A673 (cell line): ENCODE results near the gene SATB2. TPM values are rescaled to one million over a fixed set of nuclear protein-coding genes. Genes with fewer than 3 reads are reported as not detected.
A peak's percentile ranks its signal among the peaks of the same experiment; 100 is the strongest.

Source experiments
- BruUV-seq: library from RNA; stranded (reverse); fragments of 400-500 nt; replicated peaks from 2 replicates; lab custom pipeline; 2021; lab: Mats Ljungman, UMichigan
- CTCF ChIA-PET: fragments of 300-600 bp; sonication (Branson Sonifier 250); formaldehyde crosslinking; loops from one replicate; lab custom pipeline; 2022; ENCODE audit warnings: antibody characterized with exemption; lab: Charles Lee
- POLR2A ChIA-PET: fragments of 300-600 bp; sonication (Branson Sonifier 250); formaldehyde crosslinking; loops from one replicate; lab custom pipeline; 2022; ENCODE audit warnings: antibody characterized with exemption; ENCODE audit not compliant: low non-redundant PET; lab: Charles Lee
- DNase-seq: peaks from one replicate; pipeline ENCODE4 v3.0.0-alpha.2; 2015; ENCODE audit warnings: low spot score
- H3K27ac ChIP-seq: fragments of 200-600 bp; sonication (generic); 2 replicates; pipeline ENCODE4 v1.5.1; 2016; ENCODE audit warnings: mixed run types, low read depth, mild to moderate bottlenecking, mixed read lengths, antibody characterized with exemption, low read length; ENCODE audit not compliant: poor library complexity, severe bottlenecking
- H3K27me3 ChIP-seq: fragments of 200-600 bp; sonication (generic); replicated peaks from 2 replicates; pipeline ENCODE4 v1.6.1; 2017; ENCODE audit warnings: mixed run types, low read depth, mild to moderate bottlenecking, mixed read lengths, antibody characterized with exemption, low read length; ENCODE audit not compliant: insufficient read depth, poor library complexity
- H3K36me3 ChIP-seq: fragments of 200-600 bp; sonication (generic); 2 replicates; pipeline ENCODE4 v1.6.1; 2016; ENCODE audit warnings: mixed run types, mild to moderate bottlenecking, mixed read lengths, antibody characterized with exemption, low read length; ENCODE audit not compliant: insufficient read depth, poor library complexity, severe bottlenecking
- H3K4me1 ChIP-seq: fragments of 200-600 bp; sonication (generic); 2 replicates; pipeline ENCODE4 v1.6.1; 2017; ENCODE audit warnings: mixed run types, mild to moderate bottlenecking, mixed read lengths, antibody characterized with exemption, low read length; ENCODE audit not compliant: insufficient read depth, poor library complexity, severe bottlenecking
- H3K4me3 ChIP-seq: fragments of 200-600 bp; sonication (generic); 2 replicates; pipeline ENCODE4 v1.5.1; 2016; ENCODE audit warnings: low read depth, mixed run types, mild to moderate bottlenecking, mixed read lengths, low read length; ENCODE audit not compliant: poor library complexity, severe bottlenecking
- H3K9me3 ChIP-seq: fragments of 200-600 bp; sonication (generic); 2 replicates; pipeline ENCODE4 v1.6.1; 2016; ENCODE audit warnings: mixed run types, low read depth, mild to moderate bottlenecking, mixed read lengths, antibody characterized with exemption, low read length; ENCODE audit not compliant: poor library complexity, severe bottlenecking
- CTCF ChIP-seq: fragments of 300-800, 200-600 bp; sonication (generic); conservative IDR thresholded peaks from 2 replicates; pipeline ENCODE4 v1.5.1; 2017; ENCODE audit warnings: low read depth, mild to moderate bottlenecking, antibody characterized with exemption, low read length, moderate library complexity, mixed read lengths
- EZH2 ChIP-seq: fragments of 200-600 bp; sonication (generic); IDR thresholded peaks from 2 replicates; pipeline ENCODE4 v1.6.1; 2017; ENCODE audit warnings: borderline replicate concordance, low read depth, mild to moderate bottlenecking, mixed read lengths, antibody characterized with exemption, low read length; ENCODE audit not compliant: poor library complexity, severe bottlenecking
- intact Hi-C: fragments of 100-400 bp; cut with micrococcal nuclease; formaldehyde crosslinking; loops from one replicate; pipeline ENCODE4 v1.10.0; 2022; ENCODE audit not compliant: unreplicated experiment
- total RNA-seq: library from RNA; stranded (reverse); gene quantifications from 2 replicates; pipeline ENCODE4 v1.2.3, GENCODE V29; 2021

Gene SATB2
- total RNA-seq, 1 experiment from 2014 or later, result 23.2 TPM

GRCh38 chr2:199317646-199318045 is 140.1 kb downstream of the SATB2 start:
- no TSS peak for BruUV-seq
- CTCF ChIA-PET, result no interaction called here

GRCh38 chr2:199316851-199317250 is 140.9 kb downstream of the SATB2 start:
- H3K27ac ChIP-seq, result no peak overlapping the region
- BruUV-seq, result no TSS peak
- CTCF ChIA-PET, result no interaction called here
- no peaks in the 10 kb centered on the region for H3K27me3 ChIP-seq
- TF ChIP-seq EZH2, result no peak
- no peak for TF ChIP-seq CTCF
- no peaks in the 10 kb centered on the region for H3K36me3 ChIP-seq
- no peak for DNase-seq
- intact Hi-C loops, result no loop called here
- H3K9me3 ChIP-seq, result no peaks in the 10 kb centered on the region
- POLR2A ChIA-PET, result no interaction called here
- no peak overlapping the region for H3K4me3 ChIP-seq
- peaks cover 4% of the 10 kb centered on the region for H3K4me1 ChIP-seq

More at GRCh38 chr2:199317646-199318045, 140.1 kb downstream of the SATB2 start:
- TF ChIP-seq EZH2, result no peak
- TF ChIP-seq CTCF, result no peak
- no peak for DNase-seq
- POLR2A ChIA-PET, result no interaction called here
- intact Hi-C loops, result no loop called here
- Histone ChIP-seq H3K4me3 (no peak overlapping the region), H3K36me3 (no peaks in the 10 kb centered on the region), H3K9me3 (no peaks in the 10 kb centered on the region), H3K4me1 (no peaks in the 10 kb centered on the region), H3K27me3 (no peaks in the 10 kb centered on the region), H3K27ac (no peak overlapping the region)

GRCh38 chr2:199315299-199316179 is 142.2 kb downstream of the SATB2 start:
- DNase-seq, result peak; percentile 39

More at GRCh38 chr2:199315299-199316179, 142.2 kb downstream of the SATB2 start:
- intact Hi-C loops, result no loop called here
- Histone ChIP-seq H3K4me3 (no peak overlapping the region), H3K27ac (no peak overlapping the region), H3K36me3 (no peaks in the 10 kb centered on the region), H3K27me3 (no peaks in the 10 kb centered on the region), H3K9me3 (no peaks in the 10 kb centered on the region), H3K4me1 (peaks cover 10% of the 10 kb centered on the region)
- CTCF ChIA-PET, result no interaction called here
- no TSS peak for BruUV-seq
- POLR2A ChIA-PET, result no interaction called here
- no peak for TF ChIP-seq EZH2
- TF ChIP-seq CTCF, result no peak
